Measurements from ENCODE around the gene ZNF846. TPM values are rescaled to one million over a fixed set of nuclear protein-coding genes. Genes with fewer than 3 reads are reported as not detected.

The ZNF846 gene
- total RNA-seq (ENCODE audit: low replicate concordance) = 9.8 and 17.4 TPM in 2 replicates
- long read RNA-seq, partial matches to known transcripts = 0 of 9 reads
- long read RNA-seq, other reads (novel, unspliced or antisense) = 6 of 9 reads

DNA sequence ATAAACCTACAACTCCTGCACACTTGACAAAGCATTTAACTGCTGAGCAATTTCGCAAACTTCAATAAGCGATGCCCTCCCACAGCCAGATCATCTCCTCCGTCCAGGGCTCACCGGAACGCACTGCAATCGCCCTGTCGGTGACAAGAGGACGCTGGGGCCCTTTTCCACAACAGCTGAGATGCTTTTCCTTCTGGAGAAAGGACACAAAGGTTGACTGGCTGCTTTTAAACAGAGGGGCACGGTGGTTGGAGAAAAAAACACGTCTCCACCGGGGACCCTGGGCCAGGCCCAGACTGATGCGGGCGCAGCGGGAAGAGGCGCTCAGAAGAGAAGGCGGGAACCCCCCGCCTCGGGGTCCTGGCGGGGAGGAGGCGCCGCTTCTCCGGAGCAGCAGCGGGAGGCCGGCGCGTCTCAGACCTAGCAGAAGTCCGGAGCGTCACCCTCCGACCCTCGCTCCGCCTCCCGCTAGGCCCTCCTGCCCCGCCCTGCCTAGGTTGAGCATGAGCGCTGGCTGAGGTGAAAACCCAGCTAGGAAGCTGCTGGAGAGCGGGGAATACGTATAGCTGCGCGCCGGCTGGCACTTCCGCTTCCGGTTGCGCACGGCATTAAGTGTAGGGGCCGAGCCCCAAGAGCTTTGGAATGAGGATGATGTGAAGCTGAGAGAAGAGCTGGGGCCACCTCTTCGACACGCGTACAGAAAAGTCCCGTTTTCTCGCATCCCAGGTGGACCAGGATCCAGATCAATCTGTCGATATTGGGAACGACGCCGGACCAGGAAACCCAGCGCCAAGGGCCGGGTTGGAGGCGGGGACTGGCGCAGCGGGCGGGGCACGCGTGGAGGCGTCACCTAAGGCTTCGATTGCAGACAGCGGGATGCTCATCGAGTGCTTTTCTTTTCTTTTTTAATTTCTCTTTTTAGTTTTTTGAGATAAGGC lies at the start of gene ZNF846:
TSS of gene ZNF846 (minus strand) at position 564 of the 938 bp plus-strand sequence. CDS start 3,788 bp downstream, outside the sequence.
- H3K4me1 Mint-ChIP-seq (ENCODE audit: unreplicated experiment) = peaks cover 4% of the 10 kb centered on the region
- no peaks in the 10 kb centered on the region for H3K27me3 Mint-ChIP-seq
- H3K36me3 Mint-ChIP-seq = peaks cover 22% of the 10 kb centered on the region
- peak within 1 kb of the TSS; percentile 100 for H3K27ac Mint-ChIP-seq
- H3K9me3 Mint-ChIP-seq = peaks cover 10% of the 10 kb centered on the region
- DNase-seq (ENCODE audit: extremely low spot score, unreplicated experiment) = peak; percentile 94
- H3K4me3 Mint-ChIP-seq = peak within 1 kb of the TSS; percentile 99
- TF ChIP-seq, protein P1, sequence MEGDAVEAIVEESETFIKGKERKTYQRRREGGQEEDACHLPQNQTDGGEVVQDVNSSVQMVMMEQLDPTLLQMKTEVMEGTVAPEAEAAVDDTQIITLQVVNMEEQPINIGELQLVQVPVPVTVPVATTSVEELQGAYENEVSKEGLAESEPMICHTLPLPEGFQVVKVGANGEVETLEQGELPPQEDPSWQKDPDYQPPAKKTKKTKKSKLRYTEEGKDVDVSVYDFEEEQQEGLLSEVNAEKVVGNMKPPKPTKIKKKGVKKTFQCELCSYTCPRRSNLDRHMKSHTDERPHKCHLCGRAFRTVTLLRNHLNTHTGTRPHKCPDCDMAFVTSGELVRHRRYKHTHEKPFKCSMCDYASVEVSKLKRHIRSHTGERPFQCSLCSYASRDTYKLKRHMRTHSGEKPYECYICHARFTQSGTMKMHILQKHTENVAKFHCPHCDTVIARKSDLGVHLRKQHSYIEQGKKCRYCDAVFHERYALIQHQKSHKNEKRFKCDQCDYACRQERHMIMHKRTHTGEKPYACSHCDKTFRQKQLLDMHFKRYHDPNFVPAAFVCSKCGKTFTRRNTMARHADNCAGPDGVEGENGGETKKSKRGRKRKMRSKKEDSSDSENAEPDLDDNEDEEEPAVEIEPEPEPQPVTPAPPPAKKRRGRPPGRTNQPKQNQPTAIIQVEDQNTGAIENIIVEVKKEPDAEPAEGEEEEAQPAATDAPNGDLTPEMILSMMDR (conservative IDR thresholded peaks at IDR 0.05) = peak; percentile 38

DNA sequence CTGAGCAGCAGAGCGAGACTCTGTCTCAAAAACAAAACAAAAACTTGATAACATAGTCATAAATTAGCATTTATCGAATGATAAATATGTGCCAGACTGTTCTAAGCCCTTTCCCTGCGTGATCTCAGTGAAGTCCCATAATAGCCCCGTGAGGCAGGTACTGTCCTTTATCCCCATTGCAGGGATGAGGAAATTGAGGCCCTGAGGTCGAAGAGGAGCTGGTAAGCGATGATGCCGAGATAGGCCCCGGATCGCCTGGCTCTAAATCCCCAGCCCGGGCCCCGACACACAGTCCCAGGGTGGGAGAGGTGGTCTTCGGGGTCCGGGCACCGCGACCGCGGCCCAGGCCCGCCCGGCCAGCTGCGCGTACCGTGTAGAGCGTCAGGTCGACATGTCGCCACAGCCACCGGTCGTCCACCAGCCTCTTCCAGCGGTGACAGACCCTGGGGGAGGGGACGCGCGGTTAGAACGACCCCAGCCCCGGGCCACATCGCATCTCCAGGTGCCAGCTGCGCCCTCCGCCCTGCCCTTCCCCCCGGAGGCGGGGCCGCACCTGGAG lies 49.7 kb upstream of the ZNF846 start:
- no peaks in the 10 kb centered on the region for H3K9me3 Mint-ChIP-seq
- H3K27me3 Mint-ChIP-seq = no peaks in the 10 kb centered on the region
- H3K4me1 Mint-ChIP-seq (ENCODE audit: unreplicated experiment) = peaks cover 25% of the 10 kb centered on the region
- peak overlapping the region; percentile 98 for H3K27ac Mint-ChIP-seq
- peaks cover 15% of the 10 kb centered on the region for H3K36me3 Mint-ChIP-seq
- H3K4me3 Mint-ChIP-seq = peak overlapping the region; percentile 93
- TF ChIP-seq, protein P1 (conservative IDR thresholded peaks at IDR 0.05) = no peak
- DNase-seq (ENCODE audit: extremely low spot score, unreplicated experiment) = peak; percentile 72

DNA sequence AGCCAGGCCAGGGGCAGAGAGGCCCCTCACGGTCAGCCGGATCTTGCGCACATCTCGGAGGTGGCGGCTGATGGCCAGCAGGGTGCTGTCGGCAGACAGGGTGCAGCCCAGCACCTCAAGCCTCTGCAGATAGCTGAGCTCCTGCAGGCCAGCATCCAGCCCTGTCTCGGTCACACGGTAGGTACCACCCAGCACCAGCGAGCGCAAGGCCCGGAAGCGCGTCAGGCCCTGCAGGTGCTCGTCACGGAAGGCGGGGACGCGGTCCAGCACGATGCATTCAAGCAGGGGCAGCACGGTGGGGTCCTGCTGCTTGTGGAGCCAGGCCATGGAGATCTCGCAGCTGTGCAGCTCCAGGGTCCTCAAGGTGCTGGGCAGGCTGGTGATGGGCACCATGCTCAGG lies 42.6 kb upstream of the ZNF846 start:
- Mint-ChIP-seq H3K4me1 (ENCODE audit: unreplicated experiment) (no peaks in the 10 kb centered on the region), H3K4me3 (no peak overlapping the region), H3K36me3 (peaks cover 8% of the 10 kb centered on the region), H3K27ac (no peak overlapping the region), H3K27me3 (no peaks in the 10 kb centered on the region), H3K9me3 (no peaks in the 10 kb centered on the region)
- DNase-seq (ENCODE audit: extremely low spot score, unreplicated experiment) = no peak
- TF ChIP-seq, protein P1 (conservative IDR thresholded peaks at IDR 0.05) = no peak

DNA sequence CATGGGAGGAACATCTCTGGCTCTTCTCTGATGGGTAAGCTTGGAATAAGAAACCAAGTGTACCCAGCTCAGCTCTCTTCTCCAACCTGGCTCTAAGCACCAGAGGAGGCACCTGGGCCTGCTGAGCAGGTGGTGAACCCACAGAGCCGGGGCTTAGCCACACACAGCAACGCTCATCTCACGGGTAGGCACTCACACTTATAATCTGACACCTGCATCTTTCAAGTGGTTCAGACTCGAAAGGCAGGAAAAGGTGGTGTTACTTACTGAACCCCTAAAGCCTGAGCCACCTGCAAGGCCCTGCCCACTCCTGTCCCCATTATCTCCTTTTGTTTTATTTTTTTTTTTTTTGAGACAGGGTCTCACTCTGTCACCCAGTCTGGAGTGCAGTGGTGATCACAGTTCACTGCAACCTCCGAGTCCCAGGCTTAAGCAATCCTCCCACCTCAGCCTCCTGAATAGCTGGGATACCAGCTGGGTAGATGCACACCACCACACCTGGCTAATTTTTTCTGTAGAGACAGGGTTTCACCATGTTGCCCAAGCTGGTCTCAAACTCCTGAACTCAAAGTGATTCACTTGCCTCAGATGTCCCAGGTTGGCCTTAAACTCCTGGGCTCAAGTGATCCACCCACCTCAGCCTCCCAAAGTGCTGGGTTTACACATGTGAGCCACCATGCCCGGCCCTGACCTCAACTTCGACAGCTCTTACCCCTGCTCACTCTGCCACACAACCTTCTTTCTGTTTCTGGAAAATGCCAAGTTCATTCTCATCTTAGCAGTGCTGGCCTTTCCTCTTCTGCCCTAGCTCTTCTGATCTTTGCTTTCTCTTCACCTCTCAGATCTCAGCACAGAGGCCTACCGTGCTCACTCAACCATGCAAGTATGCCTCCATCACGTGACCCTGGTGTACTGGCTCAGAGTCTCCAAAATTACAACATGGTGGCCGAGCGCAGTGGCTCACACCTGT lies 40.6 kb upstream of the ZNF846 start:
- TF ChIP-seq, protein P1 (conservative IDR thresholded peaks at IDR 0.05) = no peak
- no peak for DNase-seq (ENCODE audit: extremely low spot score, unreplicated experiment)
- peaks cover 7% of the 10 kb centered on the region for H3K36me3 Mint-ChIP-seq
- no peaks in the 10 kb centered on the region for H3K4me1 Mint-ChIP-seq (ENCODE audit: unreplicated experiment)
- H3K9me3 Mint-ChIP-seq = no peaks in the 10 kb centered on the region
- H3K27me3 Mint-ChIP-seq = no peaks in the 10 kb centered on the region
- H3K4me3 Mint-ChIP-seq = no peak overlapping the region
- H3K27ac Mint-ChIP-seq = no peak overlapping the region

DNA sequence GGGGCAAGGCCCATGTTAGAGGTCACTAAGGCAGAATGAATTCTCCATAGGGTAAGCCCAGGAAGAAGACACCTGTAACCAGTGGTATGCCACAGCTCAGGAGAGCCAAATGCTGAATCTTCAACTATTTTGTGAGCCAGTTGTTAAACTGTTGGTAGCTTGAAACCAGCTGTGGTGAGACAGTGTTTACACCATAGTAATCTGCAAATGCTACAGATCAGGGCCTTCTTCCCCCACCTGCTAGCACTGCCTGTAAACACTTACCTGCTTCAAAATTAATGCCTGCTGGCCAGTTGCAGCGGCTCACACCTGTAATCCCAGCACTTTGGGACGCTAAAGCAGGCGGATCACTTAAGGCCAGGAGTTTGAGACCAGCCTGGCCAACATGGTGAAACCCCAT lies 38.3 kb upstream of the ZNF846 start:
- no peaks in the 10 kb centered on the region for H3K27me3 Mint-ChIP-seq
- no peak overlapping the region for H3K4me3 Mint-ChIP-seq
- peaks cover 8% of the 10 kb centered on the region for H3K36me3 Mint-ChIP-seq
- TF ChIP-seq, protein P1 (conservative IDR thresholded peaks at IDR 0.05) = no peak
- no peak for DNase-seq (ENCODE audit: extremely low spot score, unreplicated experiment)
- H3K27ac Mint-ChIP-seq = no peak overlapping the region
- no peaks in the 10 kb centered on the region for H3K9me3 Mint-ChIP-seq
- no peaks in the 10 kb centered on the region for H3K4me1 Mint-ChIP-seq (ENCODE audit: unreplicated experiment)
